ENCODE results near the gene BRK1.

DNA sequence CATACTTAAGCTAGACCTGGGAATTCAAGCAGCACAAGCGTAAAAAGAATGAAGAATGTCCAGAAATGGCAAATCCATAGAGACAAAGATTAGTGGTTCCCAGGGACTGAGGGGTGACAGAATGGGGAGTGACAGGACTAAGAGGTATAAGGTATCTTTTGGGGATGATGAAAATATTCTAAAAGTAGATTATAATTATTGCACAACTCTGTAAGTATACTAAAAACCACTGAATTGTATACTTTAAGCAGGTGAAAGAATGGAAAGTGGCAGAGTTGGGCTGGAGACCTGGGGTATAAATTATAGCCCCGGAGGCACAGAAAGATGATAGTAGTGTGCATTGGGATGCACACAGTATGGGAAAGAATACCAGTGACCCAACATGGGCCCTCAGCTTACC lies 5.6 kb downstream of the BRK1 start:
- TF ChIP-seq BHLHE40 (IDR thresholded peaks at IDR 0.05; ENCODE audit: borderline replicate concordance in 1 of 2, low read depth in 2 of 2, low read length in 1 of 2) (no peak), CHD4 (IDR thresholded peaks at IDR 0.05) (no peak), POLR2A (IDR thresholded peaks at IDR 0.05; ENCODE audit: low read depth, low read length) (no peak)
- TF ChIP-seq, protein P1, sequence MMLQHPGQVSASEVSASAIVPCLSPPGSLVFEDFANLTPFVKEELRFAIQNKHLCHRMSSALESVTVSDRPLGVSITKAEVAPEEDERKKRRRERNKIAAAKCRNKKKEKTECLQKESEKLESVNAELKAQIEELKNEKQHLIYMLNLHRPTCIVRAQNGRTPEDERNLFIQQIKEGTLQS (IDR thresholded peaks at IDR 0.05; ENCODE audit: borderline replicate concordance, extremely low read depth, low read depth, low read length), result no peak
- TF ChIP-seq, protein P2, sequence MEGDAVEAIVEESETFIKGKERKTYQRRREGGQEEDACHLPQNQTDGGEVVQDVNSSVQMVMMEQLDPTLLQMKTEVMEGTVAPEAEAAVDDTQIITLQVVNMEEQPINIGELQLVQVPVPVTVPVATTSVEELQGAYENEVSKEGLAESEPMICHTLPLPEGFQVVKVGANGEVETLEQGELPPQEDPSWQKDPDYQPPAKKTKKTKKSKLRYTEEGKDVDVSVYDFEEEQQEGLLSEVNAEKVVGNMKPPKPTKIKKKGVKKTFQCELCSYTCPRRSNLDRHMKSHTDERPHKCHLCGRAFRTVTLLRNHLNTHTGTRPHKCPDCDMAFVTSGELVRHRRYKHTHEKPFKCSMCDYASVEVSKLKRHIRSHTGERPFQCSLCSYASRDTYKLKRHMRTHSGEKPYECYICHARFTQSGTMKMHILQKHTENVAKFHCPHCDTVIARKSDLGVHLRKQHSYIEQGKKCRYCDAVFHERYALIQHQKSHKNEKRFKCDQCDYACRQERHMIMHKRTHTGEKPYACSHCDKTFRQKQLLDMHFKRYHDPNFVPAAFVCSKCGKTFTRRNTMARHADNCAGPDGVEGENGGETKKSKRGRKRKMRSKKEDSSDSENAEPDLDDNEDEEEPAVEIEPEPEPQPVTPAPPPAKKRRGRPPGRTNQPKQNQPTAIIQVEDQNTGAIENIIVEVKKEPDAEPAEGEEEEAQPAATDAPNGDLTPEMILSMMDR (IDR thresholded peaks at IDR 0.05 in 2 of 3, conservative IDR thresholded peaks at IDR 0.05 in 1 of 3; ENCODE audit: control insufficient read depth in 2 of 3, extremely low read depth in 1 of 3, insufficient read depth in 1 of 3, low read depth in 3 of 3, low read length in 3 of 3), result no peak

All from GM12878 (cell line).